NCI-H446 treated with DMSO at 0.1 percent for 48 hours (cell line): ENCODE results near the gene CYP2U1.
"Not testable (repeated sequence)": the region's sequence is repeated elsewhere in the genome, so short reads cannot be mapped to it uniquely, and the experiment has no call there.

Source experiments
- DNase-seq: peaks from one replicate; lab custom pipeline; 2025; lab: John Stamatoyannopoulos, UW

CYP2U1 gene

DNA sequence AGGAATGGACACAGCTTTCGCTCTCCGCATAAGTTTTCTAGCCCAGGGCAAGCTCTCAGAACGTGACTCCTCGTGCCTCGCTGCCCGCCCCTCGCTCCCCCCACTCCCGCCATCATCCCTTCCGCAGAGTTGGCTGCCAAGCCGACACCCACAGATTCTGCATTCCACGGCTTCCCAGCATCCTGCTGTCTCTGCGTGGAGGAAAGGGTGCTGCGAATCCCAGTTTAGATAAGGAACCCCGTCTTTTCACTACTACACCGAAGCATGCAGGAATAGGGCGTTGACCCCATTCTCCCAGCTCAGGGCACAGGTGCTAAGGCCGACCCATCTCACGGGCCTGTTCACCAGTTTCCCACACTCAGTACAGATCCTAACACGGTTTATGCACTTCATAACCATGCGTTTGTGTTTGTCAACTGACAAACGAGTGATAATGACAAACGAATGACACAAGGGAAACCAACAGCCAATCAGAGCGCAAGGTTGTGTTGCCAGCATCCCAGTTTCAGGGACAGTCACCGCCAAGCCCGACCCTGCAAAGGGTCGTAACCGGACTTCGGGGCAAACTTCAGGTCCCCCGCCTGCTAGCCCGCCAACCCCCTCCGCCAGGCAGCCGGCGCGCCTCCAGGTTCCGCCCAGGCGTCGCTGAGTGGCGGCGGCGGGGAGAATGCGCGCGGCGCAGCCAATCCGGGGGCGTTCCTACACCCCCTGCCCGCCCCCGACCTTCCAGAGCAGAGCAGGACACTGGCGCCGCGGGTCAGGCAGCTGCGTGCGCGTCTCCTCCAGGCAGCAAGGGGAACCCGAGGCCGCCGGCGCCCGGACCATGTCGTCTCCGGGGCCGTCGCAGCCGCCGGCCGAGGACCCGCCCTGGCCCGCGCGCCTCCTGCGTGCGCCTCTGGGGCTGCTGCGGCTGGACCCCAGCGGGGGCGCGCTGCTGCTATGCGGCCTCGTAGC is at the start of gene CYP2U1:
Gene CYP2U1 (plus strand): TSS at position 729 of the 954 bp plus-strand sequence. CDS start 95 bp downstream, at position 824.
- peak; percentile 52 for DNase-seq

GRCh38 chr4:107885865-107886264 is 45.5 kb upstream of the CYP2U1 start:
- DNase-seq, result no peak

- no peak for DNase-seq
Observed at GRCh38 chr4:107888237-107888636, 43.1 kb upstream of the CYP2U1 start.

DNA sequence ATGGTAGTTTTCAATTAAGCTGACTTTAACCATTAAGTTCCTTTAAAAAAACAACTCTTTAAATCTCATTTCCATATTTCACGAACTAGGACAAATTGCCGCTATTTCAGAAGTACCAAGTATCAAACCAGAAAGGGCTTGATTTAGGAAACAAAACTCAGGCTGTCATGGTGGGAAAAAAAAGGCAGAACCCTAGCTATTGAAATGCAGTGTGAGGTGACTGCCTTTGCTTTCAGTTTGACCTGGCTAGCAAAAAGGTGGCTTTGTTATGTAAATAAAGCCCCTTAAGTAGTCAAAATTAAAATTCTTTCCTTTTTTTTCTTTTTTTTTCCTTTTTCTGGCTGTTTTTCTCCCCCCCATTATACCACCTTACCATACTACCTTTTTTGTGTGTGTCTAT is 40.6 kb upstream of the CYP2U1 start:
- DNase-seq, result no peak

DNA sequence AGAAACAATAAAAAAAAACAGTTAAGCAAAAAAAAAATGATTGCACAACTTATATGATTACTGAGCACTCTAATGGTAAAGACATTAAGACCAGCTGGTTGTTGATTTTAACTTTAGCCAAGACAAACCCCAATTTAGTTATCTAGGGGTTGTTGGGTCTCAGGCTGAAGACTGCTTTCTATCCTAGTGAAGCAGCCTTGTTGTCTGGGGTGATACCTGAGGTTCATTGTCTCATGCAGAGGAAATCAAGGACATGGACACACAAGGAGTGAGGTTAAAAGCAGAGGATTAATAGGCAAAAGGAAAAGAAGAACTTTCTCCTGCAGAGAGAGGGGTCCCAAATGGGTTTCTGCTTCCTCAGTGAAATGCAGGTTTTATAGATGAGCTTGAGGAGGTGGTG is 40.0 kb upstream of the CYP2U1 start:
- DNase-seq, result no peak

DNA sequence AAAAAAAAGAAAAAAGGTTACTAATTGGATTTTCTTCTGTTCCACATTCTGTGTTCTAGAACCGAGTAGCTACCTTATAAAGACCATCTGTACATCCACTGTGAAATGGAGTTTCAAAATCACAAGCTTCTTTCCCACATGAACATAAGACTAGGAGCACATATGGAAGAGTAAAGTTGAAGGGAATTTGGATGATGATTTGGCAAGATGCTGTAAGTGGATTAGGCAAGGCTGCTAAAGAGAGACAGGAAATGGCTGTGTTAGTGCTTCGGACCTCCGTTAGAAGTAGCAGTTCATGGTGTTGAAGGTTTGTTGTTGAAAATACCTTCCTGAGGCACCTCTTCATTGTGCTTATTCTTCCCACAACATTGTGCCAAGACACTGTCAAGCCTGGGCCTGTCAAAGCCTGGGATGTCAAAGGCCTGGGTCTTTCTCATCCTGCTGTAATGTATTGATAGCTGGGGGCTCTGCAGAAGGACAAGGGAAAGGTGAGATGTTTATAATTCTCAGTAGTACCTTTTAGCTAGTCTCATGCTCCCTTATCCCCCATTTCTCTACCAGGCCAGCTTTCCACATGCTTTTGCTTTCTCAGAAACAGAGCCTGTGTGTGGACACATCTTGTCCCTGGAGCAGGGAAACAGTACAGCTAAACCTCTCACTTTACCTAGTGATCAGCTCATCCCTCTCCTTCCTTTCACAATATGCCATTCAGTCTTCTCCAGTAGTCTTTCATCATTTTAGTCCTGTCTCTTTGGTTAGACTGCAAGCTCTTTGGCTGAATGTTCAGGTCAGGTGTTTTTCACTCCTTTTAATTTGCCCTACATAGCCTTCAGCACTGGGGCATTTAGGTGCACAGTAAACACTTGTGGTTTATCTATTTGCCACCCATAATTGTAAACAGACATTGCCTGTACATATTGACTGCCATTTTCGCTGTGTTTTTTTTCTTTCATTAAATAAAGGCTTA is 37.9 kb upstream of the CYP2U1 start:
- no peak for DNase-seq

- no peak for DNase-seq
Observed at GRCh38 chr4:107894138-107894603, 37.2 kb upstream of the CYP2U1 start.

DNA sequence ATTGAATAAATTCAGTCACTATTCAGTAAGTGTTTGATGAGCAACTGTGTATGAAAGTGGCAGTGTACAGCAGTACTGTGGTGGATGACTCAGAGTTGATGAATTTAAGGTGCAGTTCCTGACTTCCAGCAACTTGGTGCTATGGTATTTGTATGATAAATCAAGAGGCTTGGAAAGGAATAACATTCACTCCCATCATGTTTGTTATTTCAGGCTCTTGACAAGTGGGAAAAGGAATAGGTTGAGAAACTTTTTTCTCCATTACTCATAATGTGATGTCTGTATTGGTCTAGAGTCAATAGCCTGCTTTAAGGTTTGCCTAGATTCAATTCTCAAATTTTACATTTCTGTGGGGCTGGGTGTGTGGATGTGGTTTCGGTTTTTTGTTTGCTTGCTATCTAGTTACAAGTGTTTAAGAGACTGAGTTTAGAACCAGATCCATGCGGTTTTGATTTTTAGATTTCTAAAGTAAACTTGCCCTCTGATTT is 35.1 kb upstream of the CYP2U1 start:
- DNase-seq, result no peak

DNA sequence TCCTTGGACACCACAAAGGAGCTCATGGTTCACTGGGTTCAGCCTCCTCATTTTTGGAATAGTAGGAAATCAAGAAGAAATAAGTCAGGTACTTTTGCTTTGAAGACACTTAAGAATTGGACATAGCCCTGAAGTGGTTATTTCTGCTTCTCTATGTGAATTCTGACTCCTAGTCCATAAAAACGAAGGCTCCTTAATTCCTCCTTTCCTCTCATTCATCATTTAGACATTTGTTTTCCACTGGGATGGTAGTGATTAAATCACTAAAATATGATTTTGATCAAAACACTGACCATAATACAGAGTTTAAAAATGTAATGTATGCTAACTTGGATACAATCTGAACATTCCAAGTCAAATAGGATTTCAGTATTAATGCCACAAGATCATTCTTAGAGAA is 34.7 kb upstream of the CYP2U1 start:
- DNase-seq, result no peak

- no peak for DNase-seq
Observed at GRCh38 chr4:107897823-107898222, 33.5 kb upstream of the CYP2U1 start.

DNA sequence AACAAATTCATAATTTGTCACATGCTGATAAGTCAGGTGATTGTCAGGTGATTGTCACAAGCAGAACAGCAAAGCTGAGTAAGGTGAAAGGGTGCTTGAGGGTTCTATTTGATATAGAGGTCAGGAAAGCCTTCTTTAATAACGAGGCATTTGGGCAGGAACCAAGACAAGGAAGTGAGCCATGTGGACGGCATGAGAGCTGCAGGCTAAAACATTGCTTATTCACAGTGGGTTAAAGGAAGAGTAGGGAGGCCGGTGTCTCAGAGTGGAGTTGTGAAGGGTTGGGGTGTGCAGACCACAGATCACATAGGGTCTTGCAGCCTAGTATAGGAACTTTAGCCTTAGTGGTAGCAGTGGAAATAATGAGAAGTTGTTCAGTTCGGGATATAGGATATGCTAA is 31.3 kb upstream of the CYP2U1 start:
- no peak for DNase-seq

- DNase-seq, result no peak
Observed at GRCh38 chr4:107900508-107900907, 30.8 kb upstream of the CYP2U1 start.

GRCh38 chr4:107901213-107901934 is 30.0 kb upstream of the CYP2U1 start:
- no peak for DNase-seq

DNA sequence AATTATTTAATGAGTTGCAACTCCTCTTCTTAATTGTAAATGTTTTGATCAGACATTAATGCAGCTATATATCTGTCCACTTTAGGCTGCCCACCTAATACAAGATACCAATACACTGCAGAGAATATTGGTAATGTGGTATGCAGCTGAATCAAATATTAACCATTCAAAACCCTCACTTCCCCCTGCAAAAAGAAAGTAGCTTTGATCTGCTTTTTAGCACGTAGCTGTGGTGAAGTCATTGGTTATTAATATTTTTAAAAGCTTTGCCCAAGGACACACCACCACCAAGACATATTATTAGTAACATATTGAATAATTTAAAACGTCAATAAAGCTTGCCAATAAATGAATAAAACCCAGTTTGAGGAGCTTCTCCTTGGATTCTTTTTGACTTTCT is 28.6 kb upstream of the CYP2U1 start:
- DNase-seq, result no peak

DNA sequence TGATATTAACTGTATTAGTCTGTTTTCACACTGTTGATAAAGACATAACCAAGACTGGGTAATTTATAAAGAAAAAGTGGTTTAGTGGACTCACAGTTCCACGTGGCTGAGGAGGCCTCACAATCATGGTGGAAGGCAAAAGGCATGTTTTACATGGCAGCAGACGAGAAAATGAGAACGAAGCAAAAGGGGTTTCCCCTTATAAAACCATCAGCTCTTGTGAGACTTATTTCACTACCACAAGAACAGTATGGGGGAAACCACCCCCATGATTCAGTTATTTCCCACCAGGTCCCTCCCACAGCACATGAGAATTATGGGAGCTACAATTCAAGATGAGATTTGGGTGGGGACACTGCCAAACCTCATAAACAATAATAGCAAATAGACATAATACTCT is 26.3 kb upstream of the CYP2U1 start:
- not testable (repeated sequence) for DNase-seq

- DNase-seq, result no peak
Observed at GRCh38 chr4:107906458-107907100, 24.8 kb upstream of the CYP2U1 start.

GRCh38 chr4:107908377-107908776 is 23.0 kb upstream of the CYP2U1 start:
- no peak for DNase-seq

- no peak for DNase-seq
Observed at GRCh38 chr4:107913283-107913899, 18.0 kb upstream of the CYP2U1 start.

DNA sequence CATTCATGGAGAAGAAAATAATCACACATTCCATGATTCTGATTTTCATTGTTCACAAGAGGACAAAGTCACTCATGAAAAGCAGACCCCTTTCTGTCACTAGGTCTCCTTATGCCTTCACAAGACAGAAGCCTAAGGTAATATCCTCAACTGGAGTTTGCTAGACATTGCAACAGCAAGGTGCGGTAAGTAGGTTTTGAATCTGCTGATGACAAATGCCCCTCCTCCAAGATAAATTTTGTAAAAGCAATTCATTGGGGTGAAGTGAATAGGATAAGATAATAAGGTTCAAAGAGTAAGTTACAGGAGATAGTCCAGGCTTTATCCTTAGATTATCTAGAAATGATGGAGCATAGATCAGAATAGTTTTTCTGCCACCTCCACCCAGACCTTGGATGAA is 16.1 kb upstream of the CYP2U1 start:
- DNase-seq, result no peak

- no peak for DNase-seq
Observed at GRCh38 chr4:107916623-107917022, 14.7 kb upstream of the CYP2U1 start.

GRCh38 chr4:107917500-107917899 is 13.8 kb upstream of the CYP2U1 start:
- DNase-seq, result no peak
